HEK293 (cell line): ENCODE measurements around the gene SORL1.

ENCODE experiments used
- CTCF ChIP-seq: fragments of 450-650 bp; formaldehyde crosslinking; IDR thresholded peaks from 2 replicates; pipeline ENCODE4 v1.5.1; 2016; ENCODE audit warnings: missing biosample characterization, missing genetic modification characterization
- MYNN ChIP-seq: fragments of 450-650 bp; formaldehyde crosslinking; IDR thresholded peaks from 2 replicates; pipeline ENCODE4 v1.5.1; 2016; ENCODE audit warnings: missing biosample characterization, missing genetic modification characterization, borderline replicate concordance
- PBX3 ChIP-seq: sonication (generic); formaldehyde crosslinking; IDR thresholded peaks from 2 replicates; pipeline ENCODE4 v1.8.1; 2022; ENCODE audit warnings: mild to moderate bottlenecking, moderate library complexity, missing genetic modification reagents
- REST ChIP-seq: fragments of 450-650 bp; formaldehyde crosslinking; IDR thresholded peaks from 2 replicates; pipeline ENCODE4 v1.5.1; 2016; ENCODE audit warnings: missing biosample characterization, missing genetic modification characterization
- TCF7L2 ChIP-seq: IDR thresholded peaks from 2 replicates; pipeline ENCODE4 v1.6.1; 2011; ENCODE audit warnings: low read depth, mild to moderate bottlenecking, inconsistent platforms, low read length, moderate library complexity, borderline replicate concordance

GRCh38 chr11:121465709-121466062 lies 13.6 kb downstream of the SORL1 start:
- TF ChIP-seq CTCF (tag by site-specific recombination) (no peak), TCF7L2 (no peak), PBX3 (CRISPR knock-in tag) (no peak), REST (tag by site-specific recombination) (no peak), MYNN (tag by site-specific recombination) (no peak)
